NCI-H226 (cell line): ENCODE measurements around the gene KICS2.
"Not testable (repeated sequence)": the region's sequence is repeated elsewhere in the genome, so short reads cannot be mapped to it uniquely, and the experiment has no call there.

Source experiments
- DNase-seq: peaks from one replicate; pipeline ENCODE4 v3.0.0-alpha.2; 2015

Gene KICS2

GRCh38 chr12:64212119-64212746 lies 9.9 kb downstream of the KICS2 start:
- no peak for DNase-seq

- DNase-seq: no peak
These were observed 14.6 kb downstream of the KICS2 start for GRCh38 chr12:64207453-64207852.

GRCh38 chr12:64205542-64205941 lies 16.6 kb downstream of the KICS2 start:
- DNase-seq: no peak

- no peak for DNase-seq
These were observed 18.3 kb downstream of the KICS2 start for GRCh38 chr12:64203775-64204174.

- no peak for DNase-seq
These were observed 19.1 kb downstream of the KICS2 start for GRCh38 chr12:64203036-64203435.

GRCh38 chr12:64195841-64196240 lies 26.3 kb downstream of the KICS2 start:
- not testable (repeated sequence) for DNase-seq

- DNase-seq: no peak
These were observed 27.6 kb downstream of the KICS2 start for GRCh38 chr12:64194333-64195149.

- DNase-seq: no peak
These were observed 28.2 kb downstream of the KICS2 start for GRCh38 chr12:64193931-64194330.

- no peak for DNase-seq
These were observed 29.3 kb downstream of the KICS2 start for GRCh38 chr12:64192644-64193444.

GRCh38 chr12:64190140-64190539 lies 32.0 kb downstream of the KICS2 start:
- DNase-seq: no peak

- DNase-seq: no peak
These were observed 32.6 kb downstream of the KICS2 start for GRCh38 chr12:64189530-64189929.

- no peak for DNase-seq
These were observed 34.3 kb downstream of the KICS2 start for GRCh38 chr12:64187794-64188193.

- peak; percentile 83 for DNase-seq
These were observed 34.7 kb downstream of the KICS2 start for GRCh38 chr12:64187370-64187769.

GRCh38 chr12:64186789-64187188 lies 35.3 kb downstream of the KICS2 start:
- DNase-seq: no peak

- DNase-seq: no peak
These were observed 37.9 kb downstream of the KICS2 start for GRCh38 chr12:64184216-64184615.

- peak; percentile 97 for DNase-seq
These were observed 40.4 kb downstream of the KICS2 start for GRCh38 chr12:64181430-64182291.

GRCh38 chr12:64180951-64181350 lies 41.1 kb downstream of the KICS2 start:
- peak; percentile 67 for DNase-seq

- peak; percentile 84 for DNase-seq
These were observed 44.0 kb downstream of the KICS2 start for GRCh38 chr12:64178122-64178521.

- no peak for DNase-seq
These were observed 45.1 kb downstream of the KICS2 start for GRCh38 chr12:64177001-64177400.

GRCh38 chr12:64175254-64175945 lies 46.7 kb downstream of the KICS2 start:
- no peak for DNase-seq

- DNase-seq: peak; percentile 13
These were observed 48.6 kb downstream of the KICS2 start for GRCh38 chr12:64173456-64173855.
